Activated T-cell treated with anti-CD3 and anti-CD28 coated beads, Interleukin-2, amount 50 U/mL, for 24 hours (primary cell): ENCODE measurements around the gene NAV2.

Experiments used
- DNase-seq: peaks from one replicate; pipeline ENCODE4 v3.0.0-alpha.2; 2020
- H3K27ac Mint-ChIP-seq: 2 replicates; pipeline ENCODE4 v1.8.0; 2020; ENCODE audit warnings: mild to moderate bottlenecking, mixed read lengths
- H3K27me3 Mint-ChIP-seq: 2 replicates; pipeline ENCODE4 v1.8.0; 2020; ENCODE audit warnings: mixed read lengths
- H3K36me3 Mint-ChIP-seq: 2 replicates; pipeline ENCODE4 v1.8.0; 2020; ENCODE audit warnings: low read depth, mixed read lengths
- H3K4me1 Mint-ChIP-seq: 2 replicates; pipeline ENCODE4 v1.8.0; 2020; ENCODE audit warnings: low read depth, mixed read lengths
- H3K4me3 Mint-ChIP-seq: 2 replicates; pipeline ENCODE4 v1.8.0; 2020; ENCODE audit warnings: mild to moderate bottlenecking, moderate library complexity, mixed read lengths
- H3K9me3 Mint-ChIP-seq: 2 replicates; pipeline ENCODE4 v1.8.0; 2020; ENCODE audit warnings: mixed read lengths

Gene NAV2

DNA sequence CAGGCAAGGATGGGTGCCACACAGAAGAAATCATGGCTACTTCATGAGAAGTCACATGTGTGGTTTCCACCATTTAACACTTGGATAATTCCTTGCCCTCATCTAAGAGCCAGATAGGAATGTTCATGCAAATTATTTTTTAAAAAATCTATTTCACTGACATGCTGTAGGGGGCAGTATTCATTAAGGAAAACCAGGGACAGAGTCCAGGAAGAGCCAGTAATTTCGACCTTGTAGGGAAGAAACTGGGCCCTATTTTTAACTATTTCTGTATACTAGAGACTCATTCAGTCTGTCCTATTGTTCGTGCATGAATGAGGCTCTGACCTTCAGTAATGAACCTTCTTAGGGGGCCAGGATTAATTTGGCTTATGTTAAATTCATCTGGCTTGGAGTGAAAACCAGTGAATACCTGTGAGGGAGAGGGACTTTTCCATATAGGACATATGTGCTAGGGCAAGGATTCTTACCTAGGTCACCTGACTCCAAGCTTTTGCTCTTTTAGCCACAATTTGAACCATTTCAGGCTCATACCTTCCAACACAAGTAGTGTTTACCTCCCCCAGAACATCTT, 192.7 kb downstream of the NAV2 start:
- no peak overlapping the region for H3K4me3 Mint-ChIP-seq
- H3K27ac Mint-ChIP-seq = no peak overlapping the region
- DNase-seq = no peak
- no peaks in the 10 kb centered on the region for H3K27me3 Mint-ChIP-seq
- H3K9me3 Mint-ChIP-seq = no peaks in the 10 kb centered on the region
- no peaks in the 10 kb centered on the region for H3K36me3 Mint-ChIP-seq
- no peaks in the 10 kb centered on the region for H3K4me1 Mint-ChIP-seq

DNA sequence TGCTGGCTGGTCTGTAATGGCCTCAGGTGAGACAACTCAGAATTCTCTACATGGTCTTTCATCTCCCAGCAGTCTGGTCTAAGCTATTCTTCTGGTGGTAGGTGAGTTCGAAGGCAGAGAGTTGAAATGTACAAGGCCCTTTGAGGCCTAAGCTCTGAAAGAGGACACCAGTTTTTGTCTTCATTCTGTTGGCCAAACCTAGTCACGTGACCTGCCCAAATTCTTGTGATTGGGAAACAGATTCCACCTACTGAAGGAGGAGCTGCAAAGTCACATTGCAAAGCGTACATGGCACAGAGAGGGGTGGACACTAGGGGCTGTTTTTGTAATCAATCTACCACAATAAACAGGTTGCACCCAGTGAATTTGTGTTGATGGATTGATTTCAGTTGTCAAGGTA, 193.5 kb downstream of the NAV2 start:
- Mint-ChIP-seq H3K4me1 (no peaks in the 10 kb centered on the region), H3K4me3 (no peak overlapping the region), H3K9me3 (no peaks in the 10 kb centered on the region)

DNA sequence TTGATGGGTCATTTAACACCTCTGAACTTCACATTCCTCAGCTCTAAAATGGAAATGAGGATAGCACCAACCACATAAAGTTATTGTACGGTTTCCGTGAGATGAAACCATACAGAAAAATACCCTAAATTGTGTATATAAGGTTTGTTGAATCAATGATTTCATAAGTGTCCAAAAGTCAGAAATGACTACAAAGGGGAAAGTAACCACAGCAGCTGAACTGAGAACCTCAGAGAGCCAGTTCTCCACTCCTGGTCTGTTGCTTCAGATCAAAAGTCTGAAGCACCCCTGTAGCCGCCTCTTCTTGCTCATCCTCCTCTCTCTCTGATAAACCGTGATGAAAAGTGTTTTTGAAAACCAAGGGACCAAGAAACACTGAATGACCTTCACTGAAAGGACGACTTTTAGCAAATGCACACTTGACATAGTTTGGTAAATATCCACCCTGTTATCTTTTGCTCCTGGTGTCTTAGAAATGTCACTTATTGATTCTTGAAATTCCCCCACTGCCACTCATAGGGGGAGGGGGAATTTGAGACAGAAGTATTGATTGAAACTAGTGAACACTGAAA, 194.5 kb downstream of the NAV2 start:
- no peaks in the 10 kb centered on the region for H3K36me3 Mint-ChIP-seq
- H3K27ac Mint-ChIP-seq = no peak overlapping the region
- DNase-seq = no peak
- H3K4me3 Mint-ChIP-seq = no peak overlapping the region
- no peaks in the 10 kb centered on the region for H3K27me3 Mint-ChIP-seq
- H3K9me3 Mint-ChIP-seq = no peaks in the 10 kb centered on the region
- H3K4me1 Mint-ChIP-seq = no peaks in the 10 kb centered on the region

More for the DNA sequence above, 193.5 kb downstream of the NAV2 start:
- no peaks in the 10 kb centered on the region for H3K36me3 Mint-ChIP-seq
- H3K27me3 Mint-ChIP-seq = no peaks in the 10 kb centered on the region
- H3K27ac Mint-ChIP-seq = no peak overlapping the region
- DNase-seq = no peak

GRCh38 chr11:19907839-19908238, 195.2 kb downstream of the NAV2 start:
- Mint-ChIP-seq H3K4me1 (no peaks in the 10 kb centered on the region), H3K4me3 (no peak overlapping the region), H3K9me3 (no peaks in the 10 kb centered on the region), H3K27me3 (no peaks in the 10 kb centered on the region), H3K36me3 (no peaks in the 10 kb centered on the region), H3K27ac (no peak overlapping the region)
- no peak for DNase-seq

GRCh38 chr11:19910931-19911330, 198.3 kb downstream of the NAV2 start:
- no peak overlapping the region for H3K4me3 Mint-ChIP-seq
- DNase-seq = no peak
- no peaks in the 10 kb centered on the region for H3K36me3 Mint-ChIP-seq
- H3K27ac Mint-ChIP-seq = no peak overlapping the region
- no peaks in the 10 kb centered on the region for H3K4me1 Mint-ChIP-seq
- peaks cover 4% of the 10 kb centered on the region for H3K27me3 Mint-ChIP-seq
- no peaks in the 10 kb centered on the region for H3K9me3 Mint-ChIP-seq

- Mint-ChIP-seq H3K4me3 (no peak overlapping the region), H3K27me3 (peaks cover 4% of the 10 kb centered on the region)
- no peak for DNase-seq
Observed at GRCh38 chr11:19912115-19912957, 199.7 kb downstream of the NAV2 start.

GRCh38 chr11:19912958-19913892, 200.6 kb downstream of the NAV2 start:
- no peak for DNase-seq
- Mint-ChIP-seq H3K27me3 (peaks cover 4% of the 10 kb centered on the region), H3K4me3 (no peak overlapping the region), H3K36me3 (no peaks in the 10 kb centered on the region), H3K9me3 (no peaks in the 10 kb centered on the region), H3K4me1 (no peaks in the 10 kb centered on the region), H3K27ac (no peak overlapping the region)

More at GRCh38 chr11:19912115-19912957, 199.7 kb downstream of the NAV2 start:
- Mint-ChIP-seq H3K9me3 (no peaks in the 10 kb centered on the region), H3K27ac (no peak overlapping the region), H3K4me1 (no peaks in the 10 kb centered on the region), H3K36me3 (no peaks in the 10 kb centered on the region)

GRCh38 chr11:19913893-19914249, 201.2 kb downstream of the NAV2 start:
- H3K36me3 Mint-ChIP-seq = no peaks in the 10 kb centered on the region
- no peak overlapping the region for H3K27ac Mint-ChIP-seq
- peaks cover 6% of the 10 kb centered on the region for H3K27me3 Mint-ChIP-seq
- no peaks in the 10 kb centered on the region for H3K9me3 Mint-ChIP-seq
- H3K4me3 Mint-ChIP-seq = no peak overlapping the region
- H3K4me1 Mint-ChIP-seq = no peaks in the 10 kb centered on the region
- DNase-seq = no peak

- no peaks in the 10 kb centered on the region for H3K36me3 Mint-ChIP-seq
- H3K4me3 Mint-ChIP-seq = no peak overlapping the region
- peaks cover 13% of the 10 kb centered on the region for H3K27me3 Mint-ChIP-seq
Observed at GRCh38 chr11:19915808-19916207, 203.2 kb downstream of the NAV2 start.

DNA sequence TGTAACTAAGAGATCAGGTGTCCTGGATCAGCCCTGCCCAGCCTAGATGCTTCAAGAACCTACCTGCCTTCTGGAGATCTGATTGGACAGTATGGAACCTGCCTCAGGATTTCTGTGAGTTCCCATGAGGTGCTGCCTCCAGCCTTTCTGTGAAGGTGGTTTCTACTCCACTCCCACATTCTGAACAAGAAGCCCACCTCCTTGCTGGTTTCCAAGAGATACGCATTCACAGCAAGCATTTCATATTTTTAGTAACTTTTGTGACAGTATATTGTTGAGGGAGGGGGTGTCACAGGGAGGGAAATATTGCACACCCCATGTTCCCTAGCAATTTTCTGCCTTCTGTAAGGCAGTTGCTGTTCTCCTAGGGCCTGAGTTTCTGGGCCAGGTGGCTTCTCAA, 204.4 kb downstream of the NAV2 start:
- Mint-ChIP-seq H3K36me3 (no peaks in the 10 kb centered on the region), H3K27me3 (peaks cover 20% of the 10 kb centered on the region), H3K27ac (no peak overlapping the region), H3K4me1 (no peaks in the 10 kb centered on the region), H3K4me3 (no peak overlapping the region), H3K9me3 (no peaks in the 10 kb centered on the region)
- DNase-seq = no peak

More at GRCh38 chr11:19915808-19916207, 203.2 kb downstream of the NAV2 start:
- Mint-ChIP-seq H3K9me3 (no peaks in the 10 kb centered on the region), H3K27ac (no peak overlapping the region), H3K4me1 (no peaks in the 10 kb centered on the region)
- no peak for DNase-seq

DNA sequence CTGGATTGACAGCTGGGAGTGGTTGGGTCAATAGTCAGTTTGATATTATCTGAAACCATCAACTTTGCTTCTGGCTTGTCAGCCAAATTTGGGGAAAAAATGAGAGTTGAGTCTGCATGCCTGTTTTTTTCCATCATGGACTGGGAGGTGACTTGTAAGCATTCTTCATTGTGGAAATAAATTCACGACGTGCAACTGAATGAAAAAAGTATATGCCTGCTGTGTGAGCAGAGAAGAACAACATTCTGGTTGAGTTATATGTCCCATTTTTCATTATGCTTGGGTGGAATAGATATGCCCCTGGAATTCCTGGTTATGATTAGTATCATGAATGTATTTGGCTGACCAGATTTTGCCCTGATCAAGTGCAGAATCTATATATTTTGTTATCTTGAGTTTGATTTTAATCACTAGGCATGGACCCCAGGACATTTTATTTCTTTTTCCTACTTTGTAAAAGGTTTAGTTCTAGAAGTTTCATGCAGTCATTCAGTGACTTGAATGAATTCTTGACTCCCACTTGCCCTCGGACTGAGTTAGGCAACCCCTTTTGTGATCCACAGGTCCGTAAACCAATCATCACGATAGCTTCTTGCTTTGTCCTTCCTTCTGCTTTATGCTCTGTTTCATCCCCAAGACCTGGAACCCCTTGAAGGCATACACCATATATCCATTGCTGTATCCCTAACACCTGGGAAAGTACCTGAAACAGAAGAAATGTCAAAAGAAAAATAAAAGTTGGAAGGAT, 205.8 kb downstream of the NAV2 start:
- H3K9me3 Mint-ChIP-seq = no peaks in the 10 kb centered on the region
- no peaks in the 10 kb centered on the region for H3K4me1 Mint-ChIP-seq
- no peak for DNase-seq

DNA sequence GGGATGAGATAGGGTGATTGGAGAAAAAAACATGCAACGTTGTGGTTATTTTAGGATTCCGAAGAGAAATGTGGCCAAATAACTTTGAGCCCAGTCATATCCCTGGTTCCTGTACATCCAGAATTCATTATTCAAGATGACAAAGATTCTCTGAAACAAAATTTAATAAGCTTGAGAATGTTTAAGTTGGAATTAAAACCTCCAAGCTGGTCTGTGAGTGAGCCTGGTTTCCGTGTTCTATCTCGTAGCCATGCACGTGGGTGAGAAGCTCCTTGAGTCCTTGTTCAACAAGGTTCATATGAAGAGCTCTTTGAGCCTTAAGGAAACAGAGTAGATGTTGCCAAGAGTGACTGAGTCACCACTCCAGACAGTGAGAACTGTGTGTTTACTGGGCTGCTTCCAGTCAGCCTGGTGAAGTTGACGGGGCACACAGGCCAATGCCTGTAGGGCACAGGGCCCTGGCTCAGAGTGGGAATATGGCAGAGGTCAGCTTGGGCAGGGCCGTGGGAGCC, 206.5 kb downstream of the NAV2 start:
- H3K27me3 Mint-ChIP-seq = peaks cover 26% of the 10 kb centered on the region
- no peaks in the 10 kb centered on the region for H3K9me3 Mint-ChIP-seq
- DNase-seq = no peak
- H3K4me3 Mint-ChIP-seq = no peak overlapping the region
- no peaks in the 10 kb centered on the region for H3K36me3 Mint-ChIP-seq
- H3K4me1 Mint-ChIP-seq = no peaks in the 10 kb centered on the region
- H3K27ac Mint-ChIP-seq = no peak overlapping the region

More for the DNA sequence above, 205.8 kb downstream of the NAV2 start:
- peaks cover 26% of the 10 kb centered on the region for H3K27me3 Mint-ChIP-seq
- no peak overlapping the region for H3K4me3 Mint-ChIP-seq
- H3K36me3 Mint-ChIP-seq = no peaks in the 10 kb centered on the region
- no peak overlapping the region for H3K27ac Mint-ChIP-seq

- Mint-ChIP-seq H3K27me3 (peaks cover 22% of the 10 kb centered on the region), H3K36me3 (no peaks in the 10 kb centered on the region), H3K4me1 (no peaks in the 10 kb centered on the region), H3K4me3 (no peak overlapping the region), H3K27ac (no peak overlapping the region), H3K9me3 (no peaks in the 10 kb centered on the region)
- DNase-seq = no peak
Observed at GRCh38 chr11:19920982-19921381, 208.3 kb downstream of the NAV2 start.
